PC-9 (cell line): Measurements from ENCODE around the gene ARID5B.

Source experiments
- CTCF ChIP-seq: fragments of 200-600 bp; sonication (generic); conservative IDR thresholded peaks from 2 replicates; pipeline ENCODE4 v1.6.1; 2017; ENCODE audit warnings: mixed run types, antibody characterized with exemption, mild to moderate bottlenecking, moderate library complexity
- EZH2 ChIP-seq: fragments of 200-600 bp; sonication (generic); IDR thresholded peaks from 2 replicates; pipeline ENCODE4 v1.8.0; 2017; ENCODE audit warnings: antibody characterized with exemption, low read depth

GRCh38 chr10:62022830-62023229 is 121.3 kb downstream of the ARID5B start:
- TF ChIP-seq CTCF = no peak
- TF ChIP-seq EZH2 = no peak
